Stimulated activated CD4-positive, alpha-beta T cell treated with anti-CD3 and anti-CD28 coated beads, Interleukin-1b, Interleukin-23, amount 100 ng/mL, for 1 hour (primary cell): ENCODE data around the gene AMELX.

Experiments used
- DNase-seq, 2 donors: peaks; one replicate each; pipeline ENCODE4 v3.0.0-alpha.2; 2020; ENCODE audit warnings: low read depth in 2 of 2

Gene AMELX

GRCh38 chrX:11309220-11309619 is 16.0 kb downstream of the AMELX start:
- no peak for DNase-seq

- DNase-seq: no peak
Measured at GRCh38 chrX:11311706-11312105, 18.5 kb downstream of the AMELX start.

GRCh38 chrX:11319806-11320520 is 26.8 kb downstream of the AMELX start:
- no peak for DNase-seq

GRCh38 chrX:11321986-11322385 is 28.8 kb downstream of the AMELX start:
- no peak for DNase-seq

GRCh38 chrX:11328134-11328533 is 34.9 kb downstream of the AMELX start:
- DNase-seq: no peak

GRCh38 chrX:11329021-11329420 is 35.8 kb downstream of the AMELX start:
- no peak for DNase-seq

GRCh38 chrX:11331788-11332187 is 38.6 kb downstream of the AMELX start:
- DNase-seq: no peak

GRCh38 chrX:11334165-11334564 is 41.0 kb downstream of the AMELX start:
- DNase-seq: no peak

GRCh38 chrX:11336201-11336600 is 43.0 kb downstream of the AMELX start:
- DNase-seq: no peak

GRCh38 chrX:11337292-11338009 is 44.2 kb downstream of the AMELX start:
- DNase-seq: no peak

GRCh38 chrX:11341274-11342201 is 48.3 kb downstream of the AMELX start:
- DNase-seq: no peak

GRCh38 chrX:11342673-11343072 is 49.5 kb downstream of the AMELX start:
- no peak for DNase-seq

- DNase-seq: no peak
Measured at GRCh38 chrX:11346121-11346682, 53.0 kb downstream of the AMELX start.

GRCh38 chrX:11347300-11347699 is 54.1 kb downstream of the AMELX start:
- DNase-seq: no peak

GRCh38 chrX:11349020-11349419 is 55.8 kb downstream of the AMELX start:
- no peak for DNase-seq

GRCh38 chrX:11349661-11350337 is 56.6 kb downstream of the AMELX start:
- no peak for DNase-seq
